Measurements from ENCODE around the gene MYH7B. TPM values are rescaled to one million over a fixed set of nuclear protein-coding genes. Genes with fewer than 3 reads are reported as not detected.
A peak's percentile ranks its signal among the peaks of the same experiment; 100 is the strongest.

The MYH7B gene
- total RNA-seq, 1 experiment from 2014 or later: 0.52 TPM

- CTCF ChIA-PET: no interaction called here
- Mint-ChIP-seq H3K4me3 (ENCODE audit: low read depth, unreplicated experiment) (no peak overlapping the region), H3K4me1 (ENCODE audit: low read depth, unreplicated experiment) (no peaks in the 10 kb centered on the region), H3K27me3 (ENCODE audit: unreplicated experiment) (no peaks in the 10 kb centered on the region), H3K9me3 (ENCODE audit: low read depth, unreplicated experiment) (no peaks in the 10 kb centered on the region), H3K27ac (ENCODE audit: unreplicated experiment) (no peak overlapping the region), H3K36me3 (ENCODE audit: insufficient read depth, unreplicated experiment) (peaks cover 67% of the 10 kb centered on the region)
- intact Hi-C loops (cut with micrococcal nuclease; ENCODE audit: unreplicated experiment): no loop called here
- TF ChIP-seq, protein P1, sequence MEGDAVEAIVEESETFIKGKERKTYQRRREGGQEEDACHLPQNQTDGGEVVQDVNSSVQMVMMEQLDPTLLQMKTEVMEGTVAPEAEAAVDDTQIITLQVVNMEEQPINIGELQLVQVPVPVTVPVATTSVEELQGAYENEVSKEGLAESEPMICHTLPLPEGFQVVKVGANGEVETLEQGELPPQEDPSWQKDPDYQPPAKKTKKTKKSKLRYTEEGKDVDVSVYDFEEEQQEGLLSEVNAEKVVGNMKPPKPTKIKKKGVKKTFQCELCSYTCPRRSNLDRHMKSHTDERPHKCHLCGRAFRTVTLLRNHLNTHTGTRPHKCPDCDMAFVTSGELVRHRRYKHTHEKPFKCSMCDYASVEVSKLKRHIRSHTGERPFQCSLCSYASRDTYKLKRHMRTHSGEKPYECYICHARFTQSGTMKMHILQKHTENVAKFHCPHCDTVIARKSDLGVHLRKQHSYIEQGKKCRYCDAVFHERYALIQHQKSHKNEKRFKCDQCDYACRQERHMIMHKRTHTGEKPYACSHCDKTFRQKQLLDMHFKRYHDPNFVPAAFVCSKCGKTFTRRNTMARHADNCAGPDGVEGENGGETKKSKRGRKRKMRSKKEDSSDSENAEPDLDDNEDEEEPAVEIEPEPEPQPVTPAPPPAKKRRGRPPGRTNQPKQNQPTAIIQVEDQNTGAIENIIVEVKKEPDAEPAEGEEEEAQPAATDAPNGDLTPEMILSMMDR (IDR thresholded peaks at IDR 0.05; ENCODE audit: unreplicated experiment): no peak
- no TSS peak for BruUV-seq (replicated peaks)
- no peak for DNase-seq
Measured at GRCh38 chr20:34996243-34997028, 40.8 kb downstream of the MYH7B start.

DNA sequence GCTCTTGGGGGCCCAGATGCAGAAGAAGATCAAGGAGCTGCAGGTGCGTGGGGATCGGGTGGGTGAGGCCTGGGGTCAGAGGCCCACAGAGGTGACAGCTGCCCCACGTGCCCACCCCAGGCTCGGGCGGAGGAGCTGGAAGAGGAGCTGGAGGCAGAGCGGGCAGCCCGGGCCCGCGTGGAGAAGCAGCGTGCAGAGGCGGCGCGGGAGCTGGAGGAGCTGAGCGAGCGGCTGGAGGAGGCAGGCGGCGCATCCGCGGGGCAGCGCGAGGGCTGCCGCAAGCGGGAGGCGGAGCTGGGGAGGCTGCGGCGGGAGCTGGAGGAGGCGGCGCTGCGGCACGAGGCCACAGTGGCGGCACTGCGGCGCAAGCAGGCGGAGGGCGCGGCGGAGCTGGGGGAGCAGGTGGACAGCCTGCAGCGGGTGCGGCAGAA is 41.5 kb downstream of the MYH7B start:
- no peak for DNase-seq
- CTCF ChIA-PET: interaction anchor here (0.5 kb wide), 1 partner anchor 327 kb away, joined by 4 read pairs; no protein-coding TSS in a partner anchor

GRCh38 chr20:34997774-34998173 is 42.1 kb downstream of the MYH7B start:
- no peak for DNase-seq
- no peak overlapping the region for H3K4me3 Mint-ChIP-seq (ENCODE audit: low read depth, unreplicated experiment)
- TF ChIP-seq, protein P1 (IDR thresholded peaks at IDR 0.05; ENCODE audit: unreplicated experiment): no peak
- H3K36me3 Mint-ChIP-seq (ENCODE audit: insufficient read depth, unreplicated experiment): peaks cover 67% of the 10 kb centered on the region
- no peaks in the 10 kb centered on the region for H3K27me3 Mint-ChIP-seq (ENCODE audit: unreplicated experiment)
- peak overlapping the region; percentile 1 for H3K27ac Mint-ChIP-seq (ENCODE audit: unreplicated experiment)
- BruUV-seq (replicated peaks): no TSS peak
- H3K9me3 Mint-ChIP-seq (ENCODE audit: low read depth, unreplicated experiment): no peaks in the 10 kb centered on the region
- intact Hi-C loops (cut with micrococcal nuclease; ENCODE audit: unreplicated experiment): no loop called here
- CTCF ChIA-PET: interaction anchor here (0.7 kb wide), 1 partner anchor 124 kb away, joined by 3 read pairs; no protein-coding TSS in a partner anchor
- no peaks in the 10 kb centered on the region for H3K4me1 Mint-ChIP-seq (ENCODE audit: low read depth, unreplicated experiment)

More for the DNA sequence above, 41.5 kb downstream of the MYH7B start:
- no TSS peak for BruUV-seq (replicated peaks)
- Mint-ChIP-seq H3K27ac (ENCODE audit: unreplicated experiment) (no peak overlapping the region), H3K27me3 (ENCODE audit: unreplicated experiment) (no peaks in the 10 kb centered on the region), H3K36me3 (ENCODE audit: insufficient read depth, unreplicated experiment) (peaks cover 71% of the 10 kb centered on the region), H3K4me3 (ENCODE audit: low read depth, unreplicated experiment) (no peak overlapping the region), H3K9me3 (ENCODE audit: low read depth, unreplicated experiment) (no peaks in the 10 kb centered on the region), H3K4me1 (ENCODE audit: low read depth, unreplicated experiment) (no peaks in the 10 kb centered on the region)
- intact Hi-C loops (cut with micrococcal nuclease; ENCODE audit: unreplicated experiment): no loop called here
- TF ChIP-seq, protein P1 (IDR thresholded peaks at IDR 0.05; ENCODE audit: unreplicated experiment): no peak

GRCh38 chr20:34998331-34998950 is 42.8 kb downstream of the MYH7B start:
- no peak overlapping the region for H3K4me3 Mint-ChIP-seq (ENCODE audit: low read depth, unreplicated experiment)
- H3K36me3 Mint-ChIP-seq (ENCODE audit: insufficient read depth, unreplicated experiment): peaks cover 67% of the 10 kb centered on the region
- H3K27ac Mint-ChIP-seq (ENCODE audit: unreplicated experiment): peak overlapping the region; percentile 1
- TF ChIP-seq, protein P1 (IDR thresholded peaks at IDR 0.05; ENCODE audit: unreplicated experiment): no peak
- H3K27me3 Mint-ChIP-seq (ENCODE audit: unreplicated experiment): no peaks in the 10 kb centered on the region
- DNase-seq: no peak
- intact Hi-C loops (cut with micrococcal nuclease; ENCODE audit: unreplicated experiment): no loop called here
- no peaks in the 10 kb centered on the region for H3K9me3 Mint-ChIP-seq (ENCODE audit: low read depth, unreplicated experiment)
- no peaks in the 10 kb centered on the region for H3K4me1 Mint-ChIP-seq (ENCODE audit: low read depth, unreplicated experiment)
- BruUV-seq (replicated peaks): no TSS peak
- CTCF ChIA-PET: interaction anchor here (0.7 kb wide), 1 partner anchor 124 kb away, joined by 3 read pairs; no protein-coding TSS in a partner anchor
